ENCODE measurements around the gene ARMC9. TPM values are rescaled to one million over a fixed set of nuclear protein-coding genes. Genes with fewer than 3 reads are reported as not detected.
"Not testable (repeated sequence)": the region's sequence is repeated elsewhere in the genome, so short reads cannot be mapped to it uniquely, and the experiment has no call there.

The ARMC9 gene
- total and polyA plus RNA-seq, 11 donors = 0.95 to 4.7 (median 2.4) TPM

DNA sequence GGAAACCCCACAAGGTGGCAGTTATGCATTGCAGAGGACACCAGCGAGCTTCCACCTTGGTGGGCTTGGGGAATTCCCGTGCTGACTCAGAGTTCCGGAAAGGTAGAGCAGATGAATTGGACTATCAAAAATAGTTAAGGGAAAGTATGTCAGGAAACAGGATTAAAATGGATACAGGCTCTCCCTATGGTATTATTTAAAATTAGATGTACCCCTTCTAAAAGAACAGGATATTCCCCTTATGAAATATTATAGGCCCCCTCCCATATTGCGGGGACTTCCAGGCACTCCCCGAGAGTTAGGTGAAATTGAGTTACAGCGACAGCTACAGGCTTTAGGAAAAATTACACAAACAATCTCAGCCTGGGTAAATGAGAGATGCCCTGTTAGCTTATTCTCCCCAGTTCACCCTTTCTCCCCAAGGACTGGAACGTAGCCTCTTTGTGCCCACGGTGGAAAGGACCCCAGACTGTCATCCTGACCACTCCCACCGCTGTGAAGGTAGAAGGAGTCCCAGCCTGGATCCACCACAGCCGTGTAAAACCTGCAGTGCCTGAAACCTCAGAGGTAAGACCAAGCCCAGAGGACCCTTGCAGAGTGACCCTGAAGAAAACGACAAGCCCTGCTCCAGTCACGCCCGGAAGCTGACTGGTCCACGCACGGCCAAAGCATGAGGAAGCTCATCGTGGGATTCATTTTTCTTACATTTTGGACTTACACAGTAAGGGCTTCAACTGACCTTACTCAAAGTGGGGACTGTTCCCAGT lies 207.4 kb downstream of the ARMC9 start:
- not testable (repeated sequence) for H3K27ac ChIP-seq, ATAC-seq, H3K9me3 ChIP-seq, H3K36me3 ChIP-seq, H3K4me3 ChIP-seq, H3K27me3 ChIP-seq
- 16 to 29% (median 24%) methylated on average over 16 of the region's 16 CpGs for WGBS, 4 donors
- intact Hi-C loops (cut with DNase I) = loop anchor here in 2 of 10 donors (2.0 to 10.0 kb wide), 3 partner anchors 113 to 301 kb away; no protein-coding TSS in a partner anchor
- TF ChIP-seq, protein P1, sequence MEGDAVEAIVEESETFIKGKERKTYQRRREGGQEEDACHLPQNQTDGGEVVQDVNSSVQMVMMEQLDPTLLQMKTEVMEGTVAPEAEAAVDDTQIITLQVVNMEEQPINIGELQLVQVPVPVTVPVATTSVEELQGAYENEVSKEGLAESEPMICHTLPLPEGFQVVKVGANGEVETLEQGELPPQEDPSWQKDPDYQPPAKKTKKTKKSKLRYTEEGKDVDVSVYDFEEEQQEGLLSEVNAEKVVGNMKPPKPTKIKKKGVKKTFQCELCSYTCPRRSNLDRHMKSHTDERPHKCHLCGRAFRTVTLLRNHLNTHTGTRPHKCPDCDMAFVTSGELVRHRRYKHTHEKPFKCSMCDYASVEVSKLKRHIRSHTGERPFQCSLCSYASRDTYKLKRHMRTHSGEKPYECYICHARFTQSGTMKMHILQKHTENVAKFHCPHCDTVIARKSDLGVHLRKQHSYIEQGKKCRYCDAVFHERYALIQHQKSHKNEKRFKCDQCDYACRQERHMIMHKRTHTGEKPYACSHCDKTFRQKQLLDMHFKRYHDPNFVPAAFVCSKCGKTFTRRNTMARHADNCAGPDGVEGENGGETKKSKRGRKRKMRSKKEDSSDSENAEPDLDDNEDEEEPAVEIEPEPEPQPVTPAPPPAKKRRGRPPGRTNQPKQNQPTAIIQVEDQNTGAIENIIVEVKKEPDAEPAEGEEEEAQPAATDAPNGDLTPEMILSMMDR (IDR thresholded peaks at IDR 0.05) = peak; percentile 20 to 68 (median 53)
- peak in 1 of 5 donors; percentile 4 for DNase-seq
- peaks cover 0 to 21% (median 6%) of the 10 kb centered on the region in 12 donors for H3K4me1 ChIP-seq

DNA sequence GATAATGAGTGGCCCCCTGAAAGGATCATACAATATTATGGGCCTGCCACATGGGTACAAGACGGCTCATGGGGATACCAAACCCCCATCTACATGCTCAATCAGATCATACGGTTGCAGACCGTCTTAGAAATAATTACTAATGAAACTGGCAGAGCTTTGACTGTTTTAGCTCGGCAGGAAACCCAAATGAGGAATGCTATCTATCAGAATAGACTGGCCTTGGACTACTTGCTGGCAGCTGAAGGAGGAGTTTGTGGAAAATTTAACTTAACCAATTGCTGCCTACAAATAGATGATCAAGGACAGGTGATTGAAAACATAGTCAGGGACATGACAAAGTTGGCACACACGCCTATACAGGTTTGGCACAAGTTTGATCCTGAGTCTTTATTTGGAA lies 209.3 kb downstream of the ARMC9 start:
- 70 to 81% (median 76%) methylated on average over 5 of the region's 5 CpGs for WGBS, 4 donors
- not testable (repeated sequence) for H3K36me3 ChIP-seq, H3K27ac ChIP-seq, H3K4me3 ChIP-seq, ATAC-seq
- peak in 1 of 5 donors; percentile 2 for DNase-seq
- peaks cover 0 to 28% (median 10%) of the 10 kb centered on the region in 12 donors for H3K4me1 ChIP-seq
- intact Hi-C loops (cut with DNase I) = loop anchor here in 2 of 10 donors (5.0 to 10.0 kb wide), 2 partner anchors 115 to 303 kb away; no protein-coding TSS in a partner anchor
- peaks cover 0 to 10% (median 0%) of the 10 kb centered on the region in 9 donors for H3K27me3 ChIP-seq
- peaks cover 0 to 12% (median 0%) of the 10 kb centered on the region in 12 donors for H3K9me3 ChIP-seq

DNA sequence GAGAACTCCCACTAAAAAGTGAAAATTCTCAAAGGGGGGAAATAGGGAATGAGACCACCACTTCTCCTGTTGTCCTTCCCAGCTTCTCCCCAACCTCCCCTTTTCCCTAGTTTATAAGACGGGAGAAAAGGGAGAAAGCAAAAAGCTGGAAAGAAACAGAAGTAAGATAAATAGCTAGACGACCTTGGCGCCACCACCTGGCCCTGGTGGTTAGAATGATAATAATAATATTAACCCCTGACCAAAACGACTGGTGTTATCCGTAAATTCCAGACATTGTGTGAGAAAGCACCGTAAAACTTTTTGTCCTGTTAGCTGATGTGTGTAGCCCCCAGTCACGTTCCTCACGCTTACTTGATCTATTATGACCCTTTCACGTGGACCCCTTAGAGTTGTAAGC lies 209.9 kb downstream of the ARMC9 start:
- ATAC-seq, H3K27ac ChIP-seq, H3K36me3 ChIP-seq, H3K4me3 ChIP-seq: not testable (repeated sequence)
- Histone ChIP-seq H3K27me3 (peaks cover 0 to 14% (median 0%) of the 10 kb centered on the region in 9 donors), H3K9me3 (peaks cover 0 to 12% (median 0%) of the 10 kb centered on the region in 12 donors), H3K4me1 (peaks cover 0 to 26% (median 10%) of the 10 kb centered on the region in 12 donors)
- intact Hi-C loops (cut with DNase I) = loop anchor here in 2 of 10 donors (5.0 to 10.0 kb wide), 2 partner anchors 116 to 304 kb away; no protein-coding TSS in a partner anchor
- WGBS, 4 donors = 84 to 91% (median 86%) methylated on average over 9 of the region's 9 CpGs
- DNase-seq = peak in 1 of 5 donors; percentile 3

DNA sequence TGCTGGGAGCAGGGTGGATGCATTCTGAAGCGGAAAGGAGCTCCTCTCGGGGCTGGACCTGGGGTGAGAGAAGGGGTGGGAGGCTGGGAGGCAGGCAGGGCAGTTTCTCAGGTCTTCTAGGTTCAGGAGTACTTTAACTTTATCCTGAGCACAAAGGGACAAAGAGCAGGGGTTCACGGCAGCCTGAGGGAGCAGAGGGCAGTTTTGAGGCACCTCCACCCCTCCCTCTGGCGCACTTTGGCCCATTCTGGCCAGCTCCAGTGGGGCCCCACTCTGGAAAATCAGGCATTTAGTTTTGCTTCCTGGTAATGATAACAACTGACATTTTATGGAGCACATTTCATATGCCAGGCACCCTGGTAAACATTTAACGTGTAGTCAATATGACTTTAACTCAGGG lies 211.3 kb downstream of the ARMC9 start:
- H3K4me3 ChIP-seq = no peak overlapping the region
- peaks cover 0 to 12% (median 0%) of the 10 kb centered on the region in 12 donors for H3K9me3 ChIP-seq
- TF ChIP-seq, protein P1 (IDR thresholded peaks at IDR 0.05) = no peak
- TF ChIP-seq POLR2A (IDR thresholded peaks at IDR 0.05) = no peak
- 95 to 100% (median 98%) methylated on average over 5 of the region's 5 CpGs for WGBS, 4 donors
- ATAC-seq = no peak
- no peaks in the 10 kb centered on the region for H3K36me3 ChIP-seq
- no peak overlapping the region for H3K27ac ChIP-seq
- peak in 1 of 5 donors; percentile 4 for DNase-seq
- intact Hi-C loops (cut with DNase I) = loop anchor here in 9 of 10 donors (2.0 to 10.0 kb wide), 7 partner anchors 112 to 307 kb away; no protein-coding TSS in a partner anchor
- peaks cover 0 to 14% (median 0%) of the 10 kb centered on the region in 9 donors for H3K27me3 ChIP-seq
- peaks cover 0 to 26% (median 10%) of the 10 kb centered on the region in 12 donors for H3K4me1 ChIP-seq

Measured in heart left ventricle (tissue), 16 donors.